Stimulated activated CD8-positive, alpha-beta memory T cell treated with anti-CD3 and anti-CD28 coated beads, Interleukin-4, amount 100 ng/mL, for 1 hour (primary cell): ENCODE measurements around the gene MPPED1.

Experiments
- DNase-seq, 2 donors: peaks; one replicate each; pipeline ENCODE4 v3.0.0-alpha.2; 2020; ENCODE audit warnings: low read depth in 2 of 2, low spot score in 1 of 2

Gene MPPED1

GRCh38 chr22:43392385-43392989 lies 19.3 kb upstream of the MPPED1 start:
- DNase-seq, result no peak

- no peak for DNase-seq
Observed at GRCh38 chr22:43393132-43393843, 18.5 kb upstream of the MPPED1 start.

DNA sequence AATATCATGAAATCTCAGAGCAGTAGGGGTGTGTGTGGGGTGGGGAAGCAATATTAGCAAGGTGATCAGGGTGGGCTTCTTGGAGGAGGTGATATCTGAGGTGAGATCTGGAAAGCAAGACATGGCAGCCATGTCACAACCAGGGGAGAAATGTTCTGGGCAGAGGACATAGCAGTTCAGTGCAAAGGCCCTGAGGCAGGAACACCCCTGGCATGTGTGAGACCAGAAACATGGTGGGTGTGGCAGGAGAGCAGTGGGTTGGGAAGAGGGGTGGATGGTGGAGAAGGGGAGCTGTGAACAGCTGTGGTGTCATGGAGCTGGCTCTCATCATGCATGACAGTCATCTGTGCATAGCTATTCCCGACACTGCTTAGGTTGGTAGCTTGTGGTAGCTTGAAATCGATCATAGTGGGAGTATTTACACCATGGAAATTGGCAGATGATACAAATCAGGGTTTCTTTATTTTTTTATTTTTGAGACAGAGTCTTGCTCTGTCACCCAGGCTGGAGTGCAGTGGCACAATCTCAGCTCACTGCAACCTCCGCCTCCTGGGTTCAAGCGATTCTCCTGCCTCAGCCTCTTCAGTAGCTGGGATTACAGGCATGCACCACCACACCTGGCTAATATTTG lies 17.9 kb upstream of the MPPED1 start:
- DNase-seq, result no peak

GRCh38 chr22:43395086-43395695 lies 16.6 kb upstream of the MPPED1 start:
- no peak for DNase-seq

DNA sequence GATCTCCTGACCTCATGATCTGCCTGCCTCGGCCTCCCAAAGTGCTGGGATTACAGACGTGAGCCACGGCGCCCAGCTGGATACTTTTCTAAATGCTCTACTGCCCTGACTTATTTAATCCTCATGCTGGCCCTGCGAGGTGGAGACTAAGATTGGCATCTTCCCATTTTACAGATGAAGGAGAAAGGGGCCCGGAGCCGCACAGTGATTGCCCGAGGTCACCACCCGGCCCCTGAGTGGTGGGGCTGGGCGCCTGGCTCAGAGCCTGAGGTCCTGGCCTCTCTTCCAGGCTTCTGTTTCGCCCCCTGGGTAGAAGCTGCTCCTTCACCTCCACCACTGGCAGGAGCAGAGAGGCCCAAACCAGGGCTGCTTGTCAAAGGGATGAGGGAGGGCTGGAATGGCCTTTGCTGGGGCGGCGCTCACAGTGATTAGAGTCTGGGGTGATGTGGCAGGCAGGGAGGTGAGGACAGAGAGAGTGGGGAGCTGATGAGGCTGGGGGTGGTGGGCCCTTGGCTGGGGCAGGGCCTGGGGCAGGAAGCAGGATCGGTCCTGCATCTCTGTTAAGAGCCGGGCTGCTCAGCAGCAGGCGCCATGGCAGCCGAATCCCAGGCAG lies 15.4 kb upstream of the MPPED1 start:
- no peak for DNase-seq

DNA sequence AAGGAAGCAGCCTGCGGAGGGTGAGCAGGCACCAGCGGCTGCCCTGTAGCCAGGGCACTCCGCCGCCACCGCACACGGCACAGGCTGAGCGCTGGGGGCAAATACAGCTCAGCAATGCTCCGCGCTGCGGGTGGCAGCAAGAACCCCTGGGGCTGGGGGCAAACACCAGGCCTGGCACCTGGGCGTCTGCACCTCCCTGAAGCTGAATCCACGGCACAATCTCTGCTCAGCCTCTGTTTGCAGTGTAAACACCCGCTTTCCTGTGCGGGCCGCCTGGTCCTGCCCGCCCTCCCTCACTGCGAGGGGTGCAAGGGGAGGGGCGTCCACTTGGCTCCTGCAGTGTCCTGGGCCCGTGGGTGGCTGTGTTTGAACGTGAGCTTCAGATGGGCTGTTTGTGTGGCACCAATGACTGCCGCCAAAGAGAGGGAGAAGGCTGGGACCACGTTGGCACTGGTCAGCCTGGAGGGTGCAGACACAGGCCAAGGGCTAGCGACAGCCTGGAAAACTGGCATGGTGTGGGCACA lies 14.8 kb upstream of the MPPED1 start:
- DNase-seq, result no peak

DNA sequence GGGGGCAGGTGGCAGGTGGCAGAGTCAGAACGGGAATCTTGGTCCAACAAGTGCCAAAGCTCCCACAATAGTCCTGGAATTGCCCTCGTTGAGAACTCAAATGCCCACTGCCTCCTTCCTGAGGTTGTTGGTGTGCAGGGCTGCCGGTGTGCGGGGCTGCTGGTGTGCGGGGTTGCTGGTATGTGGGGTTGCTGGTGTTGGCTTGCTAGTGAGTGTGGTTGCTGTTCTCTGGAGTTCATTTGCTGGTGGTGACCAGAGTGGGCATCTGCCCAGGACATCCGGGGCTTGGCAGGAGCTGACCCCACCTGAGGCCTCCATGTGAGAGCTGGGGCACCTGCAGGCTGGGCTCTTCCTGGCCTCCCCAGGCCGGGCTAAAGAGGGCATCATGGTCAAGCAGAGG lies 14.0 kb upstream of the MPPED1 start:
- DNase-seq, result no peak

- DNase-seq, result no peak
Observed at GRCh38 chr22:43398246-43398645, 13.6 kb upstream of the MPPED1 start.

DNA sequence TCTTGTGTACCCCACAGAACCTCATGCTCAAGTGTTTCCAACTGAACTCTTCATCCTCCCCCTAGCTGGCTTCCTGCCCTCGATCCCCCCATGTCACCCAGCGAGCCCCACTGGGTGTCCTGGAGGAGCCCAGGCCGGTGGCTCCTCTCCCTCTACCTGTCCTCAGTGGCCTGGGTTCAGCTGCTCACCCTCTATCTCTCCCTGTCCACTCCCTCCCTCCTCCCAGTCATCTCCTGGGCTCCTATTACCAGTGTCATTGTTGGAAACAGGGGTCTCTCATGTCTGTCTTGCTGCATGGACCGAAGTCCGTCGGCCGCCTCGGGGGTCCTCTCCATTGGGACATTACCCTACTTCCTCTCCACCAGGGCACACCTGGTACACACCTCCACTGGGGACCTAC lies 12.9 kb upstream of the MPPED1 start:
- DNase-seq, result no peak

GRCh38 chr22:43399338-43399979 lies 12.4 kb upstream of the MPPED1 start:
- DNase-seq, result no peak

DNA sequence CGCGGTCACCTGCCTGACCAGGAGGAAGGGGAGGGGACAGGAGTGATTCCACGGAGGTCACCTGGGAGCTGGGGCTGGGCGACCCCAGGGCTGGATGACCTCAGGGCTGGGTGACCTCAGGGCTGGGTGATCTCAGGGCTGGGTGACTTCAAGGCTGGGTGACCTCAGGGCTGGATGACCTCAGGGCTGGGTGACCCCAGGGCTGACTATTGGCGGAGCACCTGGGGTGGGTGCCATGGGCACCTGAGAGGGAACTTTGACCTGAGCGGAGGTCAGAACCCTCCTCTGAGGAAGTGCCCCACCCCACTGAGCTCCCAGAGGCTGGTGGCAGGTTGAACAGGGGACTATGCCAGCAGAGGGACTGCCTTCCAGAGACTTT lies 11.8 kb upstream of the MPPED1 start:
- DNase-seq, result no peak

DNA sequence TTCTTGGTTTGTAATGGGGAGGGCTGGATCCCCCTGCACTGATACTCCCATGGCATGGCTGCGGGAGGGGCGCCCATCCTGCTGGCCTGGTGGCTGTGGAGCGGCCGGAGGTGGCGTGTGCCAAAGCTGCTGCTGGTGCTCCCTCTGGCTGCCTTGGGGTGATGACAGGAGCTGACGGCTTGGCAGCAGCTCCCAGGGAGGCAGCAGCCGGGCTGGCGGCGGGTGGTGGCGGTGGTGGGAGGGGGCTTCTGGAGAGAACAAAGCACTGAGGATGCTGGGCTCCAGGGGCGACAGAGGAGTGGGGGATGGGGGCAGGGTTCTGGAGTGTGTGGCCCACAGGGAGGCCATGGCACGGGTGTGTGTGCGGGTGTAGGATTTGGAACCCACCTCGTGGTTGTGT lies 11.4 kb upstream of the MPPED1 start:
- no peak for DNase-seq

DNA sequence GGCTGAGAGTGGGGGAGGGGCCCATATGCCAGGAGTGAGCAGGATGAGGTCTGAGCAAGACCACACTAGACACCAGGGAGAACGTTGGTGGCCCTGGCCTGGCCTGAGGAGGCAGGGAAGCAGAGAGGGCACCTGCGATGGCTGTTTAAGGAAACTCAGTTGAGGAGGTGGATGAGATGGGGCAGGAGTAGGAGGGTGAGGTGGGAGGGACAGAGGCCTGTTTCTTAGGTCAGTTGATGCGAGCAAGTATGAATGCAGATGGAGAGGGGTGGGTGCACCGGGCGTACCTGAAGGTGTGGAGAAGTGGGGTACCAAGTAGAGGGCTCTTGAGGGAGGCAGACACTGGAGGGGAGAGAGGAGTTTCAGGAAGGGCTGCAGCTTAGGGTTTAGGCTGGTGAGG lies 10.6 kb upstream of the MPPED1 start:
- no peak for DNase-seq

- DNase-seq, result no peak
Observed at GRCh38 chr22:43401661-43402060, 10.2 kb upstream of the MPPED1 start.

GRCh38 chr22:43402128-43402527 lies 9.7 kb upstream of the MPPED1 start:
- DNase-seq, result no peak

GRCh38 chr22:43404673-43405385 lies 7.0 kb upstream of the MPPED1 start:
- no peak for DNase-seq

DNA sequence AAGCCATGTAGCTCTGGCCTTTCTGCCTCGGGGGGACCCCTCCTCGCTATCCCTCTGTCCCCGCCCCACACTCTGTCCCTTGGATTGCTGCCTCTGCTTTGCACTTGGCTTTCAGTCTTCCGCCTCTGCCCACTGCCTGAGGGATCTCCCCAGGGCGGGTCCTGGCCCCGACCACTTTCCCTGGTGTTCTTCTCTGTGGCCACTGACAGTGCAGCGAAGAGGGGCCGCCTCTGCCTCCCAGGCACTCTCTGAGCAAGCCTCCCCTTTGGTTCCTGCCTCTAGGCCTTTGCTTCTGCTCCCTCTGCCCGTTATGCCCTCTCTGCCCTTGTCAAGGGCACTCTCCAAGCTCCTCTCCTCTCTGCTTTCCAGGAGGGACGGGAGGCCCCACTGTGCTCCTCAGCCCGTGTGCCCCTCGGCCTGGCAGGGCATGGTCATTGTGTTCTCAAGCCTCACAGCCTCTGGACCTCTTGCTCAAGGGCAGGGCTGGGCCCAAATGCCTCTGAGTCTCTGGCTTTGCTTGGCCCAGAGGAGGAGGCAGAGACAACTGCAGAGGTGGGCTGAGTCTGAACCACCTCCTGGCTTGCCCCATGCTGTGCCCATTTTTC lies 5.5 kb upstream of the MPPED1 start:
- DNase-seq, result no peak

- no peak for DNase-seq
Observed at GRCh38 chr22:43407591-43407990, 4.2 kb upstream of the MPPED1 start.

GRCh38 chr22:43408009-43408408 lies 3.8 kb upstream of the MPPED1 start:
- DNase-seq, result no peak

DNA sequence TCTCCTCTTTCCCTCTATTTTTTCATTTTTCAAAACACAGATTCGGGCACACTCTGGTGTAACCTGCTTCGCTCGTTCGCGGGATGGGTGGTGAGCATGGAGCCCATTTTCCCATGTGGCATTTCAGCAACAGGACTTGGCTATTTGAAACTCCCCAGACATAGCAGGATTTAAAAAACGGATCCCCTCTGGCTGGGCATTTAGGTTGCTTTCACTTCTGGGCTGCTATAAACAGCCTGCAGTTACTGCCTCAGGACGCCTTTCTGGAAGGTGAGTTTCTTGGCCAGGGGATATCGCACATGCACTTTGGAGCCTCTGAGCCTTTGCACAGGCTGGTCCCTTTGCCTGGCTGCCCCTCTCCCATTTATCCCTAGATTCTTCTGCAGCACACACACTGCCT lies 2.8 kb upstream of the MPPED1 start:
- no peak for DNase-seq
